ENCODE results near the gene TEKTIP1.

The TEKTIP1 gene

GRCh38 chr19:3586707-3587346 lies 47.9 kb downstream of the TEKTIP1 start:
- DNase-seq = no peak

GRCh38 chr19:3589439-3589838 lies 50.5 kb downstream of the TEKTIP1 start:
- no peak for DNase-seq

- DNase-seq = no peak
Observed at GRCh38 chr19:3589949-3590348, 51.0 kb downstream of the TEKTIP1 start.

- DNase-seq = no peak
Observed at GRCh38 chr19:3590991-3591659, 52.2 kb downstream of the TEKTIP1 start.

- DNase-seq = no peak
Observed at GRCh38 chr19:3591876-3592613, 53.1 kb downstream of the TEKTIP1 start.

GRCh38 chr19:3593156-3593555 lies 54.2 kb downstream of the TEKTIP1 start:
- no peak for DNase-seq
